HEK293 (cell line): ENCODE data around the gene UBAC2.

ENCODE experiments used
- CTCF ChIP-seq: fragments of 450-650 bp; formaldehyde crosslinking; IDR thresholded peaks from 2 replicates; pipeline ENCODE4 v1.5.1; 2016; ENCODE audit warnings: missing biosample characterization, missing genetic modification characterization
- REST ChIP-seq: fragments of 450-650 bp; formaldehyde crosslinking; IDR thresholded peaks from 2 replicates; pipeline ENCODE4 v1.5.1; 2016; ENCODE audit warnings: missing biosample characterization, missing genetic modification characterization
- ZFHX2 ChIP-seq: fragments of 450-650 bp; formaldehyde crosslinking; conservative IDR thresholded peaks from 2 replicates; pipeline ENCODE4 v1.5.1; 2016; ENCODE audit warnings: missing biosample characterization, missing genetic modification characterization
- ZFP41 ChIP-seq: fragments of 450-650 bp; formaldehyde crosslinking; IDR thresholded peaks from 2 replicates; pipeline ENCODE4 v1.5.1; 2016; ENCODE audit warnings: missing biosample characterization, missing genetic modification characterization, borderline replicate concordance
- ZNF155 ChIP-seq: fragments of 450-650 bp; formaldehyde crosslinking; IDR thresholded peaks from 2 replicates; pipeline ENCODE4 v1.5.1; 2016; ENCODE audit warnings: missing biosample characterization, missing genetic modification characterization
- ZNF274 ChIP-seq, 2 experiments: fragments of 200-500 bp in 1 of 2; fragments of 450-650 bp in 1 of 2; sonication (Bioruptor generic) in 1 of 2; formaldehyde crosslinking in 1 of 2; IDR thresholded peaks; 2 replicates each; pipeline versions ENCODE4 v1.5.1 to v1.6.1; 2014 to 2016; ENCODE audit warnings: borderline replicate concordance in 1 of 2, inconsistent platforms in 1 of 2, low read length in 1 of 2, missing biosample characterization in 1 of 2, missing genetic modification characterization in 1 of 2
- ZNF302 ChIP-seq: fragments of 450-650 bp; formaldehyde crosslinking; IDR thresholded peaks from 2 replicates; pipeline ENCODE4 v1.5.1; 2016; ENCODE audit warnings: missing biosample characterization, missing genetic modification characterization, low read depth
- ZNF324 ChIP-seq: fragments of 450-650 bp; formaldehyde crosslinking; IDR thresholded peaks from 2 replicates; pipeline ENCODE4 v1.5.1; 2016; ENCODE audit warnings: missing biosample characterization, missing genetic modification characterization
- ZNF558 ChIP-seq: fragments of 450-650 bp; formaldehyde crosslinking; IDR thresholded peaks from 2 replicates; pipeline ENCODE4 v1.5.1; 2016; ENCODE audit warnings: missing biosample characterization, missing genetic modification characterization
- TF ChIP-seq, protein P1 (sequence below): fragments of 450-650 bp; formaldehyde crosslinking; IDR thresholded peaks from 2 replicates; pipeline ENCODE4 v1.5.1; 2016; ENCODE audit warnings: missing biosample characterization, missing genetic modification characterization, low read depth
- TF ChIP-seq, protein P2 (sequence below): fragments of 450-650 bp; formaldehyde crosslinking; IDR thresholded peaks from 2 replicates; pipeline ENCODE4 v1.5.0; 2017; ENCODE audit warnings: missing biosample characterization, missing genetic modification characterization, borderline replicate concordance
- TF ChIP-seq, protein P3 (sequence below): sonication (generic); formaldehyde crosslinking; IDR thresholded peaks from 2 replicates; pipeline ENCODE4 v1.8.1; 2022; ENCODE audit warnings: mild to moderate bottlenecking, moderate library complexity, missing genetic modification reagents

DNA sequence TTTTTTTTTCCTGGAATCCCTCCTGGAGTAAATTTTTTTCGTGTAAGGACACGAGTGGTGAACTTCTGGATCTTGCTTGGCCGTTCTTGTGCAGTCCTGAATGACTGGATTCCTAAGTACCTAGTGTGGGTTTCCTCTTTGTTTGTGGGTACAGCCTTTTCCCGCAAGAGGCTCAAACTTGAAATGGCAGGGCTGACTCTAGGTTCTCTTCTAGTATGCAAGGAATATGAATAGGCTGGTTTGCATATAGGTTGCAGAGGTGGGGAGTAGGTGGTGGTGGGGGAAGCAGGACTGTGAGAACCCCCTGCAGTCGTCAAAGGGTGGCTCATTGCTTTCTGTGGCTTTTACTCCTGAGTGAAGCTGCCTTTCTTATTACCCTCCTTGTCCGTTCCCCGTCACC lies 13.6 kb downstream of the UBAC2 start:
- TF ChIP-seq CTCF (tag by site-specific recombination) = no peak
- TF ChIP-seq REST = no peak
- TF ChIP-seq ZNF558 (tag by site-specific recombination) = no peak
- no peak for TF ChIP-seq ZNF274 (IDR thresholded peaks at IDR 0.05; ENCODE audit: low read length)
- no peak for TF ChIP-seq ZNF274 (tag by site-specific recombination; IDR thresholded peaks at IDR 0.05; ENCODE audit: borderline replicate concordance)
- TF ChIP-seq ZFP41 = no peak
- TF ChIP-seq, protein P1, sequence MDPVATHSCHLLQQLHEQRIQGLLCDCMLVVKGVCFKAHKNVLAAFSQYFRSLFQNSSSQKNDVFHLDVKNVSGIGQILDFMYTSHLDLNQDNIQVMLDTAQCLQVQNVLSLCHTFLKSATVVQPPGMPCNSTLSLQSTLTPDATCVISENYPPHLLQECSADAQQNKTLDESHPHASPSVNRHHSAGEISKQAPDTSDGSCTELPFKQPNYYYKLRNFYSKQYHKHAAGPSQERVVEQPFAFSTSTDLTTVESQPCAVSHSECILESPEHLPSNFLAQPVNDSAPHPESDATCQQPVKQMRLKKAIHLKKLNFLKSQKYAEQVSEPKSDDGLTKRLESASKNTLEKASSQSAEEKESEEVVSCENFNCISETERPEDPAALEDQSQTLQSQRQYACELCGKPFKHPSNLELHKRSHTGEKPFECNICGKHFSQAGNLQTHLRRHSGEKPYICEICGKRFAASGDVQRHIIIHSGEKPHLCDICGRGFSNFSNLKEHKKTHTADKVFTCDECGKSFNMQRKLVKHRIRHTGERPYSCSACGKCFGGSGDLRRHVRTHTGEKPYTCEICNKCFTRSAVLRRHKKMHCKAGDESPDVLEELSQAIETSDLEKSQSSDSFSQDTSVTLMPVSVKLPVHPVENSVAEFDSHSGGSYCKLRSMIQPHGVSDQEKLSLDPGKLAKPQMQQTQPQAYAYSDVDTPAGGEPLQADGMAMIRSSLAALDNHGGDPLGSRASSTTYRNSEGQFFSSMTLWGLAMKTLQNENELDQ (tag by site-specific recombination) = no peak
- no peak for TF ChIP-seq ZNF155 (tag by site-specific recombination)
- TF ChIP-seq, protein P2, sequence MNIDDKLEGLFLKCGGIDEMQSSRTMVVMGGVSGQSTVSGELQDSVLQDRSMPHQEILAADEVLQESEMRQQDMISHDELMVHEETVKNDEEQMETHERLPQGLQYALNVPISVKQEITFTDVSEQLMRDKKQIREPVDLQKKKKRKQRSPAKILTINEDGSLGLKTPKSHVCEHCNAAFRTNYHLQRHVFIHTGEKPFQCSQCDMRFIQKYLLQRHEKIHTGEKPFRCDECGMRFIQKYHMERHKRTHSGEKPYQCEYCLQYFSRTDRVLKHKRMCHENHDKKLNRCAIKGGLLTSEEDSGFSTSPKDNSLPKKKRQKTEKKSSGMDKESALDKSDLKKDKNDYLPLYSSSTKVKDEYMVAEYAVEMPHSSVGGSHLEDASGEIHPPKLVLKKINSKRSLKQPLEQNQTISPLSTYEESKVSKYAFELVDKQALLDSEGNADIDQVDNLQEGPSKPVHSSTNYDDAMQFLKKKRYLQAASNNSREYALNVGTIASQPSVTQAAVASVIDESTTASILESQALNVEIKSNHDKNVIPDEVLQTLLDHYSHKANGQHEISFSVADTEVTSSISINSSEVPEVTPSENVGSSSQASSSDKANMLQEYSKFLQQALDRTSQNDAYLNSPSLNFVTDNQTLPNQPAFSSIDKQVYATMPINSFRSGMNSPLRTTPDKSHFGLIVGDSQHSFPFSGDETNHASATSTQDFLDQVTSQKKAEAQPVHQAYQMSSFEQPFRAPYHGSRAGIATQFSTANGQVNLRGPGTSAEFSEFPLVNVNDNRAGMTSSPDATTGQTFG (tag by site-specific recombination) = no peak
- TF ChIP-seq ZFHX2 (tag by site-specific recombination) = no peak
- TF ChIP-seq ZNF324 (tag by site-specific recombination) = no peak
- no peak for TF ChIP-seq ZNF302 (tag by site-specific recombination)
- TF ChIP-seq, protein P3, sequence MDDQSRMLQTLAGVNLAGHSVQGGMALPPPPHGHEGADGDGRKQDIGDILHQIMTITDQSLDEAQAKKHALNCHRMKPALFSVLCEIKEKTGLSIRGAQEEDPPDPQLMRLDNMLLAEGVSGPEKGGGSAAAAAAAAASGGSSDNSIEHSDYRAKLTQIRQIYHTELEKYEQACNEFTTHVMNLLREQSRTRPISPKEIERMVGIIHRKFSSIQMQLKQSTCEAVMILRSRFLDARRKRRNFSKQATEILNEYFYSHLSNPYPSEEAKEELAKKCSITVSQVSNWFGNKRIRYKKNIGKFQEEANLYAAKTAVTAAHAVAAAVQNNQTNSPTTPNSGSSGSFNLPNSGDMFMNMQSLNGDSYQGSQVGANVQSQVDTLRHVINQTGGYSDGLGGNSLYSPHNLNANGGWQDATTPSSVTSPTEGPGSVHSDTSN (CRISPR knock-in tag) = no peak
